Gastrocnemius medialis (tissue), 4 donors: ENCODE results near the gene STYX. TPM values are rescaled to one million over a fixed set of nuclear protein-coding genes. Genes with fewer than 3 reads are reported as not detected.

Source experiments
- ATAC-seq, 2 donors: fragments of 150-250 bp; one replicate each; pipeline ENCODE4 v1.9.1; 2016
- DNase-seq, 2 donors: peaks; one replicate each; pipeline ENCODE4 v3.0.0-alpha.2; 2019
- H3K27ac ChIP-seq, 4 donors: fragments of 200-600 bp; sonication (generic); 1 replicate in 1 of 4; 2 replicates in 3 of 4; pipeline ENCODE4 v1.5.1; 2016 to 2018; ENCODE audit warnings: mild to moderate bottlenecking in 2 of 4, moderate library complexity in 1 of 4
- H3K27me3 ChIP-seq, 3 donors: fragments of 200-600 bp; sonication (generic) in 2 of 3; 1 replicate in 1 of 3; 2 replicates in 2 of 3; pipeline versions ENCODE4 v1.5.1 to v1.6.0; 2016 to 2019; ENCODE audit warnings: mild to moderate bottlenecking in 1 of 3, moderate library complexity in 1 of 3
- H3K36me3 ChIP-seq, 2 donors: fragments of 200-600 bp; sonication (generic) in 1 of 2; one replicate each; pipeline ENCODE4 v1.5.1; 2017 to 2018
- H3K4me1 ChIP-seq, 2 donors: fragments of 200-600 bp; sonication (generic) in 1 of 2; one replicate each; pipeline ENCODE4 v1.5.1; 2016 to 2017; ENCODE audit warnings: mild to moderate bottlenecking in 2 of 2
- H3K4me3 ChIP-seq, 4 donors: fragments of 200-600 bp; sonication (generic) in 3 of 4; 1 replicate in 1 of 4; 2 replicates in 3 of 4; pipeline ENCODE4 v1.5.1; 2016 to 2019; ENCODE audit warnings: mild to moderate bottlenecking in 2 of 4
- H3K9me3 ChIP-seq, 3 donors: fragments of 200-600 bp; sonication (generic) in 2 of 3; 1 replicate in 1 of 3; 2 replicates in 2 of 3; pipeline ENCODE4 v1.5.1; 2016 to 2019
- POLR2A ChIP-seq, 2 donors: fragments of 450-650 bp; IDR thresholded peaks; one replicate each; pipeline ENCODE4 v1.6.1; 2017; ENCODE audit warnings: antibody characterized with exemption in 2 of 2, mild to moderate bottlenecking in 2 of 2, moderate library complexity in 2 of 2
- in situ Hi-C, 4 donors: fragments of 200-750 bp; cut with MboI; loops; one replicate each; pipeline versions ENCODE4 v1.15.0 to v1.8.0; 2017; ENCODE audit warnings: low sequenced_read_pairs in 4 of 4
- intact Hi-C: fragments of 100-400 bp; cut with DNase I; formaldehyde crosslinking; loops from one replicate; pipeline ENCODE4 v1.15.1; 2023; ENCODE audit warnings: low total_unique reads
- total RNA-seq, 4 donors: library from RNA; depleted of rRNA; stranded (reverse); fragments of >200 nt; gene quantifications; one replicate each; pipeline versions ENCODE4 v1.1.0 to v1.2.3, GENCODE V29; 2016
- TF ChIP-seq, protein P1 (sequence below), 5 experiments: fragments of 450-650 bp in 3 of 5; fragments of 200-600 bp in 2 of 5; sonication (generic) in 2 of 5; IDR thresholded peaks in 4 of 5; conservative IDR thresholded peaks in 1 of 5; 1 replicate in 4 of 5; 2 replicates in 1 of 5; pipeline ENCODE4 v1.5.1; 2016 to 2019; ENCODE audit warnings: antibody characterized with exemption in 5 of 5, mild to moderate bottlenecking in 3 of 5, moderate library complexity in 3 of 5

STYX gene
- total RNA-seq, 4 donors from 2014 or later, result 17.1 to 30.7 (median 20.3) TPM

DNA sequence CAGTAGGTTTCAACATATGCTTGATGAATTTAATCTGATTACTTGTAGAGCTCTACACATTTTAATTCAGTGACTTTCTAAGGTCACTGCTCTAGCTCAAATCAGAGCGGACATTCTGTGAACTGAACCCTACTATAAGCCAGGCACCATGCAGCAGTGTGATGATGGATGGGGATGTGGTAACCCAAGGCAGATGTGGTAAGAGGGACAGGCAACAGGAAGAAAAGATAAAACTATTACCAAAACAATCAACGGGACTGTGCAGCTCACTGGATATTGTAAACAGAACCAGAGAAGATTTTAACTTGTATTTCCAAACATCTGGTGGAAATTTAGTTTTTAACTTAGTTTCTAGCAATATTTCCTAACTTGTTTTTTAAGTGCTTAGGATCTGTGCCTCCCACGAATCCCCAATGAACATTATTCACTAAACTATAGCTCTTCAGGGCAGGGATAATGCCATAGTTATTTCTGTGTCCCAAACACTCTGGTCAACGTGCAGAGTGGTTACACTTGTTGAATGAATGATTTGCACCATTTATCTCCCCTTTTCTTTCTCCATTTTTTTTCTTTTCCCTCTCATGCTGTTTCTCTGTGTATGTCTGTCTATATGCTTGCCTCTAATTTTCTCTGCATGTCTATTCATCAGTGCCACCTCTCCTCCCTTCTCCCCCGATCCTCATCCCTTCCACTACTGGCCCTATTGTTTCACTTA lies 37.6 kb upstream of the STYX start:
- Histone ChIP-seq H3K4me3 (no peak overlapping the region), H3K9me3 (no peaks in the 10 kb centered on the region), H3K27ac (no peak overlapping the region), H3K27me3 (no peaks in the 10 kb centered on the region), H3K4me1 (peaks cover 8 to 19% of the 10 kb centered on the region in 2 donors), H3K36me3 (no peaks in the 10 kb centered on the region)
- DNase-seq (no peak), ATAC-seq (no peak)
- in situ Hi-C loops, result loop anchor here in 2 of 4 donors (10.0 kb wide), 2 partner anchors 138 to 262 kb away; partner anchors contain the start of genes FERMT2 (in 1 of the 2), GPR137C (in 1 of the 2) and TXNDC16 (in 1 of the 2)
- intact Hi-C loops, result no loop called here
- no peak for TF ChIP-seq POLR2A (IDR thresholded peaks at IDR 0.05)

DNA sequence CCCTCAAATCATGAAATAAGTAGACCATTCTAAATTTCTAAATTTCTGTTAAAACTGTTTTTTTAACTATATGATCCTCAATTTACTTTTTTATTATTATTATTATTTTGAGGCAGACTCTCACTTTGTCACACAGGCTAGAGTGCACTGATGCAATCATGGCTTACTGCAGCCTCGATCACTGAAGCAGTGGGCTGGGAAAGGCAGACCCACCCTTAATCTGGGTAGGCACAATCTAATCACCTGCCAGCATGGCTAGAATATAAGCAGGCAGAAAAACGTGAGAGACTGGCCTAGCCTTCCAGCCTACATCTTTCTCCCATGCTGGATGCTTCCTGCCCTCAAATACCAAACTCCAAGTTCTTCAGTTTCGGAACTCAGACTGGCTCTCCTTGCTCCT lies 36.9 kb upstream of the STYX start:
- no peak for ATAC-seq
- H3K36me3 ChIP-seq, result no peaks in the 10 kb centered on the region
- no peak overlapping the region for H3K4me3 ChIP-seq
- H3K4me1 ChIP-seq, result peaks cover 8 to 19% of the 10 kb centered on the region in 2 donors
- TF ChIP-seq, protein P1, sequence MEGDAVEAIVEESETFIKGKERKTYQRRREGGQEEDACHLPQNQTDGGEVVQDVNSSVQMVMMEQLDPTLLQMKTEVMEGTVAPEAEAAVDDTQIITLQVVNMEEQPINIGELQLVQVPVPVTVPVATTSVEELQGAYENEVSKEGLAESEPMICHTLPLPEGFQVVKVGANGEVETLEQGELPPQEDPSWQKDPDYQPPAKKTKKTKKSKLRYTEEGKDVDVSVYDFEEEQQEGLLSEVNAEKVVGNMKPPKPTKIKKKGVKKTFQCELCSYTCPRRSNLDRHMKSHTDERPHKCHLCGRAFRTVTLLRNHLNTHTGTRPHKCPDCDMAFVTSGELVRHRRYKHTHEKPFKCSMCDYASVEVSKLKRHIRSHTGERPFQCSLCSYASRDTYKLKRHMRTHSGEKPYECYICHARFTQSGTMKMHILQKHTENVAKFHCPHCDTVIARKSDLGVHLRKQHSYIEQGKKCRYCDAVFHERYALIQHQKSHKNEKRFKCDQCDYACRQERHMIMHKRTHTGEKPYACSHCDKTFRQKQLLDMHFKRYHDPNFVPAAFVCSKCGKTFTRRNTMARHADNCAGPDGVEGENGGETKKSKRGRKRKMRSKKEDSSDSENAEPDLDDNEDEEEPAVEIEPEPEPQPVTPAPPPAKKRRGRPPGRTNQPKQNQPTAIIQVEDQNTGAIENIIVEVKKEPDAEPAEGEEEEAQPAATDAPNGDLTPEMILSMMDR (IDR thresholded peaks at IDR 0.05 in 4 of 5, conservative IDR thresholded peaks at IDR 0.05 in 1 of 5), result no peak
- TF ChIP-seq POLR2A (IDR thresholded peaks at IDR 0.05), result no peak
- H3K9me3 ChIP-seq, result no peaks in the 10 kb centered on the region
- intact Hi-C loops, result no loop called here
- DNase-seq, result no peak
- H3K27me3 ChIP-seq, result no peaks in the 10 kb centered on the region
- in situ Hi-C loops, result loop anchor here in 2 of 4 donors (10.0 kb wide), 2 partner anchors 138 to 262 kb away; partner anchors contain the start of genes FERMT2 (in 1 of the 2), GPR137C (in 1 of the 2) and TXNDC16 (in 1 of the 2)
- no peak overlapping the region for H3K27ac ChIP-seq

DNA sequence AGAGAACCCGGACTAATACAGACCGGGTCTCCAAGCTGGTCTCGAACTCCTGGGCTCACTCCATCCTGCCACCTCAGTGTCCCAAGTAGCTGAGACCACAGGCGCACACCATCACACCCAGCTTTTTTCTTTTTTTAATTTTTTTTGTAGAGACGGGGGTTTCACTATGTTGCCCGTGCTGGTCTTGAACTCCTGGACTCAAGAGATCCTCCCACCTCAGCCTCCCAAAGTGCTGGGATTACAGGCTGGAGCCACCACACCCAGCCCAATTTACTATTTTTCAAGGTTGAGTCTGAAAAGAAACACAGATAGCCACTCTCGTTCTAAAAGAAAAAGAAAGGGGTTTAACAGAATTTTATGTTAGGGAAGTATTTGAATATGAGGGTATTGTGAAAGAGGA lies 36.4 kb upstream of the STYX start:
- DNase-seq, result no peak
- Histone ChIP-seq H3K4me3 (no peak overlapping the region), H3K27me3 (no peaks in the 10 kb centered on the region), H3K36me3 (no peaks in the 10 kb centered on the region), H3K4me1 (peaks cover 8 to 19% of the 10 kb centered on the region in 2 donors), H3K9me3 (no peaks in the 10 kb centered on the region), H3K27ac (no peak overlapping the region)
- in situ Hi-C loops, result loop anchor here in 2 of 4 donors (10.0 kb wide), 2 partner anchors 139 to 261 kb away; partner anchors contain the start of genes FERMT2 (in 1 of the 2), GPR137C (in 1 of the 2) and TXNDC16 (in 1 of the 2)
- TF ChIP-seq, protein P1 (IDR thresholded peaks at IDR 0.05 in 4 of 5, conservative IDR thresholded peaks at IDR 0.05 in 1 of 5), result no peak
- no peak for TF ChIP-seq POLR2A (IDR thresholded peaks at IDR 0.05)
- intact Hi-C loops, result no loop called here
- ATAC-seq, result no peak

DNA sequence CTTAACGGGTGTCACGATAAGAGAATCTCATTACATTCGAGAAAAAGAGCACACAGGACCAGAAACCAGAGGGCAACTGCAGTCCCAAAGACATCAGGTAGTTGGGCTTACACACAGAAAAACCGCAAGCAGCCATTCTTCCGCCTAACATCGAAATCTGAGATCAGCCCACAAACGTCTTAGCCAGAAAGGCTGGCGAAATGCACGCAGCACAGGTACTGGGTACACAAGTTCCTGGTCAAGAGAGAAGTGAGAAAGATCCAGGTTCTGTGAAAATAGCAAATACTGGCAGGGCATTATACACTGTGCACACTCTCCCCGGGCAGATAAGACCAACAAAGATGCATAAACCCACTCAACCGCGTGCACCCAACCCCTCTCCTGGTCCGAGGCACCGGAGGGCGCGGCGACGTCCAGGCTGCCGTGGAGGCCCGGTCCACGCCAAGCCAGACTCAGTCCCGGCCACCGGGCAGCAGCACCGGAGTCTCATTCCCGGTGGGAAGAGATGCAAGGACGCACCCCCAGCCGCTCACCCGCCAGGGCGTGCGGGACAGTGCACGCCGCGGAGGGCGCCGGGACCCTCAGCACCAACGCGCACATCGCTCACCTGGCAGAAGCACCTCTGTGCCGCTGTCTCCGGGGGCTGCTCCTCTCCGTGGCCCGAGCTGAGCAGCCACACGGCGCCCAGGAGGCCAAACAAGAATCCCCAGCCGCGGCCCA lies 35.0 kb upstream of the STYX start:
- Histone ChIP-seq H3K4me3 (peak overlapping the region; percentile 72 to 98 (median 86)), H3K9me3 (no peaks in the 10 kb centered on the region), H3K27me3 (no peaks in the 10 kb centered on the region), H3K27ac (peak overlapping the region; percentile 95 to 98 (median 96)), H3K4me1 (peaks cover 8 to 19% of the 10 kb centered on the region in 2 donors), H3K36me3 (no peaks in the 10 kb centered on the region)
- TF ChIP-seq, protein P1 (IDR thresholded peaks at IDR 0.05 in 4 of 5, conservative IDR thresholded peaks at IDR 0.05 in 1 of 5), result no peak
- no peak for TF ChIP-seq POLR2A (IDR thresholded peaks at IDR 0.05)
- peak in 1 of 2 donors; percentile 5 for DNase-seq
- in situ Hi-C loops, result loop anchor here in 2 of 4 donors (10.0 kb wide), 2 partner anchors 140 to 260 kb away; partner anchors contain the start of genes FERMT2 (in 1 of the 2), GPR137C (in 1 of the 2) and TXNDC16 (in 1 of the 2)
- intact Hi-C loops, result loop anchor here (1.0 kb wide), 2 partner anchors 35 to 142 kb away; partner anchors contain the start of gene STYX
- ATAC-seq, result peak; percentile 46 to 52
